HL-60 (cell line): ENCODE data around the gene LAMTOR1.

Source experiments
- GABPA ChIP-seq: IDR thresholded peaks from 2 replicates; pipeline ENCODE4 v1.6.1; 2012; ENCODE audit warnings: low read depth
- POLR2AphosphoS5 ChIP-seq: IDR thresholded peaks from 2 replicates; pipeline ENCODE4 v1.6.1; 2012; ENCODE audit warnings: low read depth
- SPI1 ChIP-seq: IDR thresholded peaks from 2 replicates; pipeline ENCODE4 v1.6.1; 2012; ENCODE audit warnings: low read depth, mild to moderate bottlenecking, borderline replicate concordance
- TF ChIP-seq, protein P1 (sequence below): IDR thresholded peaks from one replicate; pipeline ENCODE4 v1.5.1; 2011; ENCODE audit warnings: low read length, control low read depth, inconsistent platforms; ENCODE audit not compliant: insufficient read depth
- TF ChIP-seq, protein P2 (sequence below): IDR thresholded peaks from 2 replicates; pipeline ENCODE4 v1.6.1; 2012; ENCODE audit warnings: low read depth; ENCODE audit not compliant: insufficient replicate concordance

DNA sequence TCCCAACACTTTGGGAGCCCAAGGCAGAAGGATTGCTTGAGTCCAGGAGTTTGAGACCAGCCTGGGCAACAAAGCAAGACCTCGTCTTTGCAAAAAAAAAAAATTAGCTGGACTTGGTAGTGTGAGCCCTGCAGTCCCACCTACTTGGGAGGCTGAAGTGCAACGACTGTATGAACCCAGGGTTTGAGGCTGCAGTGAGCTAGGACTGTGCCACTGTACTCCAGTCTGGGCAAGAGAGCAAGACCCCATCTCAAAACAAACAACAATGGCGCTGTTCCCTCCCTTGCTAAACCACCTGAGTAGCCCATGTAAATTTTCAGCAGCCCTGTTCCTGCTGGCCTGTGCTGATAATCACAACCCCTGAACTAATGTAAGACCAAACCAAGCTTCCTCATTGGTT, 3.1 kb downstream of the LAMTOR1 start:
- TF ChIP-seq, protein P1, sequence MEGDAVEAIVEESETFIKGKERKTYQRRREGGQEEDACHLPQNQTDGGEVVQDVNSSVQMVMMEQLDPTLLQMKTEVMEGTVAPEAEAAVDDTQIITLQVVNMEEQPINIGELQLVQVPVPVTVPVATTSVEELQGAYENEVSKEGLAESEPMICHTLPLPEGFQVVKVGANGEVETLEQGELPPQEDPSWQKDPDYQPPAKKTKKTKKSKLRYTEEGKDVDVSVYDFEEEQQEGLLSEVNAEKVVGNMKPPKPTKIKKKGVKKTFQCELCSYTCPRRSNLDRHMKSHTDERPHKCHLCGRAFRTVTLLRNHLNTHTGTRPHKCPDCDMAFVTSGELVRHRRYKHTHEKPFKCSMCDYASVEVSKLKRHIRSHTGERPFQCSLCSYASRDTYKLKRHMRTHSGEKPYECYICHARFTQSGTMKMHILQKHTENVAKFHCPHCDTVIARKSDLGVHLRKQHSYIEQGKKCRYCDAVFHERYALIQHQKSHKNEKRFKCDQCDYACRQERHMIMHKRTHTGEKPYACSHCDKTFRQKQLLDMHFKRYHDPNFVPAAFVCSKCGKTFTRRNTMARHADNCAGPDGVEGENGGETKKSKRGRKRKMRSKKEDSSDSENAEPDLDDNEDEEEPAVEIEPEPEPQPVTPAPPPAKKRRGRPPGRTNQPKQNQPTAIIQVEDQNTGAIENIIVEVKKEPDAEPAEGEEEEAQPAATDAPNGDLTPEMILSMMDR: no peak
- TF ChIP-seq POLR2AphosphoS5 (no peak), GABPA (no peak), SPI1 (no peak)
- TF ChIP-seq, protein P2, sequence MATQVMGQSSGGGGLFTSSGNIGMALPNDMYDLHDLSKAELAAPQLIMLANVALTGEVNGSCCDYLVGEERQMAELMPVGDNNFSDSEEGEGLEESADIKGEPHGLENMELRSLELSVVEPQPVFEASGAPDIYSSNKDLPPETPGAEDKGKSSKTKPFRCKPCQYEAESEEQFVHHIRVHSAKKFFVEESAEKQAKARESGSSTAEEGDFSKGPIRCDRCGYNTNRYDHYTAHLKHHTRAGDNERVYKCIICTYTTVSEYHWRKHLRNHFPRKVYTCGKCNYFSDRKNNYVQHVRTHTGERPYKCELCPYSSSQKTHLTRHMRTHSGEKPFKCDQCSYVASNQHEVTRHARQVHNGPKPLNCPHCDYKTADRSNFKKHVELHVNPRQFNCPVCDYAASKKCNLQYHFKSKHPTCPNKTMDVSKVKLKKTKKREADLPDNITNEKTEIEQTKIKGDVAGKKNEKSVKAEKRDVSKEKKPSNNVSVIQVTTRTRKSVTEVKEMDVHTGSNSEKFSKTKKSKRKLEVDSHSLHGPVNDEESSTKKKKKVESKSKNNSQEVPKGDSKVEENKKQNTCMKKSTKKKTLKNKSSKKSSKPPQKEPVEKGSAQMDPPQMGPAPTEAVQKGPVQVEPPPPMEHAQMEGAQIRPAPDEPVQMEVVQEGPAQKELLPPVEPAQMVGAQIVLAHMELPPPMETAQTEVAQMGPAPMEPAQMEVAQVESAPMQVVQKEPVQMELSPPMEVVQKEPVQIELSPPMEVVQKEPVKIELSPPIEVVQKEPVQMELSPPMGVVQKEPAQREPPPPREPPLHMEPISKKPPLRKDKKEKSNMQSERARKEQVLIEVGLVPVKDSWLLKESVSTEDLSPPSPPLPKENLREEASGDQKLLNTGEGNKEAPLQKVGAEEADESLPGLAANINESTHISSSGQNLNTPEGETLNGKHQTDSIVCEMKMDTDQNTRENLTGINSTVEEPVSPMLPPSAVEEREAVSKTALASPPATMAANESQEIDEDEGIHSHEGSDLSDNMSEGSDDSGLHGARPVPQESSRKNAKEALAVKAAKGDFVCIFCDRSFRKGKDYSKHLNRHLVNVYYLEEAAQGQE: no peak
